Measurements from ENCODE around the gene RHBDF1.

- TF ChIP-seq, protein P1, sequence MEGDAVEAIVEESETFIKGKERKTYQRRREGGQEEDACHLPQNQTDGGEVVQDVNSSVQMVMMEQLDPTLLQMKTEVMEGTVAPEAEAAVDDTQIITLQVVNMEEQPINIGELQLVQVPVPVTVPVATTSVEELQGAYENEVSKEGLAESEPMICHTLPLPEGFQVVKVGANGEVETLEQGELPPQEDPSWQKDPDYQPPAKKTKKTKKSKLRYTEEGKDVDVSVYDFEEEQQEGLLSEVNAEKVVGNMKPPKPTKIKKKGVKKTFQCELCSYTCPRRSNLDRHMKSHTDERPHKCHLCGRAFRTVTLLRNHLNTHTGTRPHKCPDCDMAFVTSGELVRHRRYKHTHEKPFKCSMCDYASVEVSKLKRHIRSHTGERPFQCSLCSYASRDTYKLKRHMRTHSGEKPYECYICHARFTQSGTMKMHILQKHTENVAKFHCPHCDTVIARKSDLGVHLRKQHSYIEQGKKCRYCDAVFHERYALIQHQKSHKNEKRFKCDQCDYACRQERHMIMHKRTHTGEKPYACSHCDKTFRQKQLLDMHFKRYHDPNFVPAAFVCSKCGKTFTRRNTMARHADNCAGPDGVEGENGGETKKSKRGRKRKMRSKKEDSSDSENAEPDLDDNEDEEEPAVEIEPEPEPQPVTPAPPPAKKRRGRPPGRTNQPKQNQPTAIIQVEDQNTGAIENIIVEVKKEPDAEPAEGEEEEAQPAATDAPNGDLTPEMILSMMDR (IDR thresholded peaks at IDR 0.05; ENCODE audit: low read depth, low read length): no peak
- TF ChIP-seq EZH2phosphoT487 (IDR thresholded peaks at IDR 0.05; ENCODE audit: low read depth): no peak
Observed at GRCh38 chr16:77807-78443, 5.5 kb upstream of the RHBDF1 start, which contains the start of gene MPG.

All from OCI-LY3 (cell line).